Calu3 (cell line): ENCODE measurements around the gene TOPAZ1. TPM values are rescaled to one million over a fixed set of nuclear protein-coding genes. Genes with fewer than 3 reads are reported as not detected.

Experiments used
- BruUV-seq: library from RNA; stranded (reverse); fragments of 400-500 nt; replicated peaks from 2 replicates; lab custom pipeline; 2021; lab: Mats Ljungman, UMichigan
- CTCF ChIA-PET: fragments of 300-600 bp; sonication (Branson Sonifier 250); formaldehyde crosslinking; loops from one replicate; lab custom pipeline; 2022; ENCODE audit warnings: antibody characterized with exemption; lab: Charles Lee
- DNase-seq: peaks from one replicate; pipeline ENCODE4 v3.0.0; 2022
- H3K27ac Mint-ChIP-seq: one replicate; pipeline ENCODE4 v1.8.0; 2022; ENCODE audit warnings: mixed read lengths; ENCODE audit not compliant: unreplicated experiment
- H3K27me3 Mint-ChIP-seq: one replicate; pipeline ENCODE4 v1.8.0; 2022; ENCODE audit warnings: mixed read lengths; ENCODE audit not compliant: unreplicated experiment
- H3K36me3 Mint-ChIP-seq: one replicate; pipeline ENCODE4 v1.8.0; 2022; ENCODE audit warnings: mild to moderate bottlenecking, moderate library complexity, mixed read lengths; ENCODE audit not compliant: insufficient read depth, unreplicated experiment
- H3K4me1 Mint-ChIP-seq: one replicate; pipeline ENCODE4 v1.8.0; 2022; ENCODE audit warnings: mild to moderate bottlenecking, low read depth, mixed read lengths; ENCODE audit not compliant: unreplicated experiment
- H3K4me3 Mint-ChIP-seq: one replicate; pipeline ENCODE4 v1.8.0; 2022; ENCODE audit warnings: mild to moderate bottlenecking, low read depth, moderate library complexity, mixed read lengths; ENCODE audit not compliant: unreplicated experiment
- H3K9me3 Mint-ChIP-seq: one replicate; pipeline ENCODE4 v1.8.0; 2022; ENCODE audit warnings: low read depth, mixed read lengths; ENCODE audit not compliant: unreplicated experiment
- CTCF ChIP-seq: fragments of 200-600 bp; IDR thresholded peaks from one replicate; pipeline ENCODE4 v1.8.0; 2022; ENCODE audit warnings: antibody characterized with exemption; ENCODE audit not compliant: unreplicated experiment
- intact Hi-C: fragments of 100-400 bp; cut with micrococcal nuclease; formaldehyde crosslinking; loops from one replicate; pipeline ENCODE4 v1.10.0; 2022; ENCODE audit not compliant: unreplicated experiment
- total RNA-seq: library from RNA; stranded (reverse); gene quantifications from 2 replicates; pipeline ENCODE4 v1.2.3, GENCODE V29; 2022

TOPAZ1 gene
- total RNA-seq, 1 experiment from 2014 or later, result not detected

- no peak for TF ChIP-seq CTCF
- CTCF ChIA-PET, result no interaction called here
- no peak for DNase-seq
- no TSS peak for BruUV-seq
- Mint-ChIP-seq H3K4me1 (no peaks in the 10 kb centered on the region), H3K4me3 (no peak overlapping the region), H3K27me3 (peaks cover 23% of the 10 kb centered on the region), H3K9me3 (no peaks in the 10 kb centered on the region), H3K36me3 (no peaks in the 10 kb centered on the region), H3K27ac (no peak overlapping the region)
- intact Hi-C loops, result no loop called here
Measured at GRCh38 chr3:44223299-44223698, 18.4 kb upstream of the TOPAZ1 start.

DNA sequence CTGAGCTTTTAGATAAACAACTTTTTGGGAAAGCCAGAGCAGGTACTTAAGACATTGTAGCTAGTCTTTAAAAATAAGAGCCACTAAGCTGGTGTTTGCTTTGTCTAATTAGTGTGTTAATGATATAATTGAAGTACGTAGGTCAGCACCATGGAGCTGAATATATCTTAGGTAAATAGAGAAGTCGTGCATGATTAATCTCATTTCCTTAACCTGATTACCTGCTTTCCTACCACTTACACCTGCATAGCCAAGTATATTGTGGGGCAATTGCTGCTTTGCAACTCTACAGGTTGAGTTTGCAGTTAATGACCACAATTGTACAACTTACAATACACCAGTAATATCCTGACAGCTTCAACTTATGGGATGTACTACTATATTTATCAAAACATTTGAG is 17.6 kb upstream of the TOPAZ1 start:
- Mint-ChIP-seq H3K4me1 (no peaks in the 10 kb centered on the region), H3K27ac (no peak overlapping the region), H3K27me3 (peaks cover 23% of the 10 kb centered on the region), H3K9me3 (no peaks in the 10 kb centered on the region), H3K4me3 (no peak overlapping the region), H3K36me3 (no peaks in the 10 kb centered on the region)
- DNase-seq, result no peak
- CTCF ChIA-PET, result no interaction called here
- BruUV-seq, result no TSS peak
- TF ChIP-seq CTCF, result no peak
- intact Hi-C loops, result no loop called here

- Mint-ChIP-seq H3K9me3 (no peaks in the 10 kb centered on the region), H3K36me3 (no peaks in the 10 kb centered on the region), H3K4me3 (no peak overlapping the region), H3K27ac (no peak overlapping the region), H3K4me1 (no peaks in the 10 kb centered on the region), H3K27me3 (peaks cover 23% of the 10 kb centered on the region)
- DNase-seq, result no peak
- CTCF ChIA-PET, result no interaction called here
- TF ChIP-seq CTCF, result no peak
- BruUV-seq, result no TSS peak
- intact Hi-C loops, result no loop called here
Measured at GRCh38 chr3:44226573-44226972, 15.1 kb upstream of the TOPAZ1 start.

DNA sequence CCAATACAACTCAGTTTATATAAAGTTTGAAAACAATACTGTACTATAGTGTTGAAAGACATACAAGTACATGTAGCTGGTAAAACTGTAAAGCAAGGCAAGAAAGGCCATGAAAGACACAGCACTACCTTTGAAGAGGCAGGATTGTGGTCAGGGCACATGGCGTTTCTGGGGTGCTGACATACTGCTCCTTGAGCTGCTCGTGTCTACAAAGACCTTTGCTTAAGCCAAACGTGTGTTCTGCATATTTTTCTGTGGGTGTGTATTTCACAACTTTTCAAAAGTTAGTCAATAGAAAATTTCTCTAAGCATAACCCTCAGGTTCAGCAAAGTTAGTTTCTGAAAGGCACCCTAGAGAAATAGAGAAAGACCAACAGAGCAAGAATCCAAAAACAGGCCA is 14.1 kb upstream of the TOPAZ1 start:
- H3K4me3 Mint-ChIP-seq, result no peak overlapping the region
- no peaks in the 10 kb centered on the region for H3K36me3 Mint-ChIP-seq
- no peaks in the 10 kb centered on the region for H3K9me3 Mint-ChIP-seq
- H3K27ac Mint-ChIP-seq, result no peak overlapping the region
- no peak for TF ChIP-seq CTCF
- peaks cover 23% of the 10 kb centered on the region for H3K27me3 Mint-ChIP-seq
- BruUV-seq, result no TSS peak
- CTCF ChIA-PET, result no interaction called here
- intact Hi-C loops, result no loop called here
- DNase-seq, result no peak
- H3K4me1 Mint-ChIP-seq, result no peaks in the 10 kb centered on the region

DNA sequence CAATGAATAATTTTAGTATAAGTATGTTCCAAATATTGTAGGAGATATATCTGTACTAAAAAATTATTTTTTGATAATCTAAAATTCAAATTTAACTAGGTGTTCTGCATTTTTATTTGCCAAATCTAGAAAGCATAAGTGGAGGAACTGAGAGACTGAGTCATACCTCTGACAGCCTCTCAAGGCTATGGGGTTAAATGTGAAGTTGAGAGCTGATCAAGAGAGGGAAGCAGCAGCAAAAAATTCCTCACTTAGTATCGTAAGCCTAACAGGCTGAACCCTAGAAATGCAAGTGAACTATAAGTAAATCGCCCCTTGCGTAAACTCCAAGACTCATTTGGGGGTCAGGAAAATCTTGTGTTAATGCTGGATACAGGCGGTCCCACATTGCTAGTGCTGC is 12.8 kb upstream of the TOPAZ1 start:
- Mint-ChIP-seq H3K27me3 (peaks cover 23% of the 10 kb centered on the region), H3K4me3 (no peak overlapping the region), H3K36me3 (no peaks in the 10 kb centered on the region), H3K9me3 (no peaks in the 10 kb centered on the region), H3K4me1 (no peaks in the 10 kb centered on the region), H3K27ac (no peak overlapping the region)
- TF ChIP-seq CTCF, result no peak
- intact Hi-C loops, result no loop called here
- CTCF ChIA-PET, result no interaction called here
- BruUV-seq, result no TSS peak
- no peak for DNase-seq
